A673 (cell line): ENCODE data around the gene FBXO42. TPM values are rescaled to one million over a fixed set of nuclear protein-coding genes. Genes with fewer than 3 reads are reported as not detected.

Experiments
- BruUV-seq: library from RNA; stranded (reverse); fragments of 400-500 nt; replicated peaks from 2 replicates; lab custom pipeline; 2021; lab: Mats Ljungman, UMichigan
- CTCF ChIA-PET: fragments of 300-600 bp; sonication (Branson Sonifier 250); formaldehyde crosslinking; loops from one replicate; lab custom pipeline; 2022; ENCODE audit warnings: antibody characterized with exemption; lab: Charles Lee
- POLR2A ChIA-PET: fragments of 300-600 bp; sonication (Branson Sonifier 250); formaldehyde crosslinking; loops from one replicate; lab custom pipeline; 2022; ENCODE audit warnings: antibody characterized with exemption; ENCODE audit not compliant: low non-redundant PET; lab: Charles Lee
- DNase-seq: peaks from one replicate; pipeline ENCODE4 v3.0.0-alpha.2; 2015; ENCODE audit warnings: low spot score
- H3K27ac ChIP-seq: fragments of 200-600 bp; sonication (generic); 2 replicates; pipeline ENCODE4 v1.5.1; 2016; ENCODE audit warnings: mixed run types, low read depth, mild to moderate bottlenecking, mixed read lengths, antibody characterized with exemption, low read length; ENCODE audit not compliant: poor library complexity, severe bottlenecking
- H3K27me3 ChIP-seq: fragments of 200-600 bp; sonication (generic); replicated peaks from 2 replicates; pipeline ENCODE4 v1.6.1; 2017; ENCODE audit warnings: mixed run types, low read depth, mild to moderate bottlenecking, mixed read lengths, antibody characterized with exemption, low read length; ENCODE audit not compliant: insufficient read depth, poor library complexity
- H3K36me3 ChIP-seq: fragments of 200-600 bp; sonication (generic); 2 replicates; pipeline ENCODE4 v1.6.1; 2016; ENCODE audit warnings: mixed run types, mild to moderate bottlenecking, mixed read lengths, antibody characterized with exemption, low read length; ENCODE audit not compliant: insufficient read depth, poor library complexity, severe bottlenecking
- H3K4me1 ChIP-seq: fragments of 200-600 bp; sonication (generic); 2 replicates; pipeline ENCODE4 v1.6.1; 2017; ENCODE audit warnings: mixed run types, mild to moderate bottlenecking, mixed read lengths, antibody characterized with exemption, low read length; ENCODE audit not compliant: insufficient read depth, poor library complexity, severe bottlenecking
- H3K4me3 ChIP-seq: fragments of 200-600 bp; sonication (generic); 2 replicates; pipeline ENCODE4 v1.5.1; 2016; ENCODE audit warnings: low read depth, mixed run types, mild to moderate bottlenecking, mixed read lengths, low read length; ENCODE audit not compliant: poor library complexity, severe bottlenecking
- H3K9me3 ChIP-seq: fragments of 200-600 bp; sonication (generic); 2 replicates; pipeline ENCODE4 v1.6.1; 2016; ENCODE audit warnings: mixed run types, low read depth, mild to moderate bottlenecking, mixed read lengths, antibody characterized with exemption, low read length; ENCODE audit not compliant: poor library complexity, severe bottlenecking
- CTCF ChIP-seq: fragments of 300-800, 200-600 bp; sonication (generic); conservative IDR thresholded peaks from 2 replicates; pipeline ENCODE4 v1.5.1; 2017; ENCODE audit warnings: low read depth, mild to moderate bottlenecking, antibody characterized with exemption, low read length, moderate library complexity, mixed read lengths
- EZH2 ChIP-seq: fragments of 200-600 bp; sonication (generic); IDR thresholded peaks from 2 replicates; pipeline ENCODE4 v1.6.1; 2017; ENCODE audit warnings: borderline replicate concordance, low read depth, mild to moderate bottlenecking, mixed read lengths, antibody characterized with exemption, low read length; ENCODE audit not compliant: poor library complexity, severe bottlenecking
- intact Hi-C: fragments of 100-400 bp; cut with micrococcal nuclease; formaldehyde crosslinking; loops from one replicate; pipeline ENCODE4 v1.10.0; 2022; ENCODE audit not compliant: unreplicated experiment
- total RNA-seq: library from RNA; stranded (reverse); gene quantifications from 2 replicates; pipeline ENCODE4 v1.2.3, GENCODE V29; 2021

FBXO42 gene
- total RNA-seq, 1 experiment from 2014 or later, result 19.5 TPM

- POLR2A ChIA-PET, result interaction anchor here (0.7 kb wide), 1 partner anchor 57 kb away, joined by 10 read pairs; no protein-coding TSS in a partner anchor
- no peak for DNase-seq
- Histone ChIP-seq H3K27ac (no peak overlapping the region), H3K27me3 (no peaks in the 10 kb centered on the region), H3K4me1 (no peaks in the 10 kb centered on the region), H3K4me3 (no peak overlapping the region), H3K36me3 (peaks cover 55% of the 10 kb centered on the region), H3K9me3 (no peaks in the 10 kb centered on the region)
- intact Hi-C loops, result no loop called here
- CTCF ChIA-PET, result no interaction called here
- TF ChIP-seq CTCF (no peak), EZH2 (no peak)
- BruUV-seq, result no TSS peak
Measured at GRCh38 chr1:16307222-16307621, 45.1 kb downstream of the FBXO42 start.

GRCh38 chr1:16302709-16303627, 49.3 kb downstream of the FBXO42 start:
- ChIA-PET POLR2A (no interaction called here), CTCF (no interaction called here)
- BruUV-seq, result no TSS peak
- no peak overlapping the region for H3K27ac ChIP-seq
- no peak for DNase-seq
- intact Hi-C loops, result no loop called here
- peaks cover 34% of the 10 kb centered on the region for H3K36me3 ChIP-seq
- H3K4me1 ChIP-seq, result no peaks in the 10 kb centered on the region
- no peaks in the 10 kb centered on the region for H3K9me3 ChIP-seq
- no peak for TF ChIP-seq EZH2
- no peak for TF ChIP-seq CTCF
- H3K4me3 ChIP-seq, result no peak overlapping the region
- H3K27me3 ChIP-seq, result no peaks in the 10 kb centered on the region

GRCh38 chr1:16300436-16300835, 51.8 kb downstream of the FBXO42 start:
- intact Hi-C loops, result no loop called here
- no peak overlapping the region for H3K4me3 ChIP-seq
- H3K27me3 ChIP-seq, result no peaks in the 10 kb centered on the region
- H3K9me3 ChIP-seq, result no peaks in the 10 kb centered on the region
- no peak overlapping the region for H3K27ac ChIP-seq
- peaks cover 26% of the 10 kb centered on the region for H3K36me3 ChIP-seq
- POLR2A ChIA-PET, result interaction anchor here (0.6 kb wide), 1 partner anchor 9 kb away, joined by 4 read pairs; no protein-coding TSS in a partner anchor
- TF ChIP-seq CTCF, result no peak
- TF ChIP-seq EZH2, result no peak
- CTCF ChIA-PET, result no interaction called here
- DNase-seq, result no peak
- H3K4me1 ChIP-seq, result no peaks in the 10 kb centered on the region
- no TSS peak for BruUV-seq
